ENCODE data around the gene GALNT16.

GALNT16 gene

DNA sequence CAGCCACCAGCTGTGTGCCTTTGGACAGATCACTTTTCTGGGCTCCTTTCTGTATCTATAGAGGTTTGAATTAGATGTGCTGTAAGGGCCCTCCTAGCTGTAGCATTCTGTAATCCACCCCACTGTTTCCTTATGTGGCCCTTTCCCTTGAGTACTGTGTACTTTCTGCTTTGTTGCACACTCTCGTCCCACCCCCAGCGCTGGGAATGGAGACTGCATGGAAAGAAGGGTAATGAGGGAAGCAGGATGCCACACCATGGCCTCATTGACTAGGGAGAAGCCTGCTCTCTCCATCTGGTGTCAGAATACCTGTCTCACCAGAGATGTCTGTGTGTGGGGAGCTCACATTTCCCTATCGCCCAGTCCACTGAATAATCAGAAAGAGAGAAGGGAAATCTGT lies 13.6 kb upstream of the GALNT16 start:
- H3K27me3 ChIP-seq (replicated peaks; ENCODE audit: insufficient read depth, low read length): no peaks in the 10 kb centered on the region
- H3K4me2 ChIP-seq (ENCODE audit: low read depth, low read length): no peak overlapping the region
- no peak overlapping the region for H3K4me3 ChIP-seq (ENCODE audit: low read length)
- H3K36me3 ChIP-seq (replicated peaks; ENCODE audit: insufficient read depth, low read length): no peaks in the 10 kb centered on the region
- no peak overlapping the region for H3K9ac ChIP-seq (ENCODE audit: low read length)
- no peaks in the 10 kb centered on the region for H4K20me1 ChIP-seq (ENCODE audit: insufficient read depth, low read length)
- H3K9me2 ChIP-seq (replicated peaks; ENCODE audit: insufficient read depth, low read length): no peaks in the 10 kb centered on the region
- H2AFZ ChIP-seq (ENCODE audit: low read length): no peak overlapping the region
- TF ChIP-seq, protein P1, sequence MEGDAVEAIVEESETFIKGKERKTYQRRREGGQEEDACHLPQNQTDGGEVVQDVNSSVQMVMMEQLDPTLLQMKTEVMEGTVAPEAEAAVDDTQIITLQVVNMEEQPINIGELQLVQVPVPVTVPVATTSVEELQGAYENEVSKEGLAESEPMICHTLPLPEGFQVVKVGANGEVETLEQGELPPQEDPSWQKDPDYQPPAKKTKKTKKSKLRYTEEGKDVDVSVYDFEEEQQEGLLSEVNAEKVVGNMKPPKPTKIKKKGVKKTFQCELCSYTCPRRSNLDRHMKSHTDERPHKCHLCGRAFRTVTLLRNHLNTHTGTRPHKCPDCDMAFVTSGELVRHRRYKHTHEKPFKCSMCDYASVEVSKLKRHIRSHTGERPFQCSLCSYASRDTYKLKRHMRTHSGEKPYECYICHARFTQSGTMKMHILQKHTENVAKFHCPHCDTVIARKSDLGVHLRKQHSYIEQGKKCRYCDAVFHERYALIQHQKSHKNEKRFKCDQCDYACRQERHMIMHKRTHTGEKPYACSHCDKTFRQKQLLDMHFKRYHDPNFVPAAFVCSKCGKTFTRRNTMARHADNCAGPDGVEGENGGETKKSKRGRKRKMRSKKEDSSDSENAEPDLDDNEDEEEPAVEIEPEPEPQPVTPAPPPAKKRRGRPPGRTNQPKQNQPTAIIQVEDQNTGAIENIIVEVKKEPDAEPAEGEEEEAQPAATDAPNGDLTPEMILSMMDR (IDR thresholded peaks at IDR 0.05; ENCODE audit: low read length): no peak
- no peak for TF ChIP-seq EZH2 (optimal IDR thresholded peaks at IDR 0.05; ENCODE audit: low read depth, low read length)
- no peaks in the 10 kb centered on the region for H3K79me2 ChIP-seq (ENCODE audit: low read length)
- H3K27ac ChIP-seq (ENCODE audit: low read length): no peak overlapping the region
- H3K4me1 ChIP-seq (ENCODE audit: low read length): no peaks in the 10 kb centered on the region
- H3F3A ChIP-seq (ENCODE audit: insufficient read depth, low read length): no peaks in the 10 kb centered on the region
- no peaks in the 10 kb centered on the region for H3K9me3 ChIP-seq (replicated peaks; ENCODE audit: insufficient read depth, low read length)
- DNase-seq: no peak

DNA sequence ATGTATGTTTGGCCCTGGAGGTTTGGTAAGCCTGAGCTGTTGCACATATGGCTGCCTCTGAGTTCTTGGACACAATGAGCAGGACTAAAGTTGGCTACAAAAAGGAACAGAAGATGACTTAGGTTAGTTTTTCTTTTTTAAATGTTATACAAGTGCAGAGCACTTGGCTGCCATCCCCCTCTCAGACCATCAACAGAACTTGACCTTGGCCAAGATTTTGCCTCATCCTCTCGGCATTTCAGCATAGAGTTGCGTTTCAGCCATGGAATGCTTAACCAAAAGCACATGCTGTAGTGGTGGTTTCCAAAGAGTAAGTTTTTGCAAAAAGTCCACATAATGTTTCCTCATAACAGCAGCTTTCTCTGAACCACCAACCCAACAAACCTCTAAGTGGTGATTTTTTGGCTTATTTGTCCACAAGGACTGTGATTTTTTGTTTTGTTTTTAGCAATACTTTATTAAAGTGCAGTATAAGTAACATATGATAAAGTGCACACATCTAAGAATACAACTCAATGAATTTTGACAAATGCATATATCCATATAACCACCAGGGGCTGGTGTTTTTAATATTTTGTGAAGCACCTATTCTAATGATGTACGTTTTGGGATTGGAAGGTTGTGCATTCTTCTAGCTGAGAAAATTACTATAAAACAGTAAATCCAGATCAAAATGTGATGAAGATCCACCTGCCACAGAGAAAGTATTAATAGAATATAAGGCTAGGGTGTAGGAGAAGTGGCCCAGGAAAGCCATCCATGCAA lies 12.1 kb upstream of the GALNT16 start:
- H2AFZ ChIP-seq (ENCODE audit: low read length): no peak overlapping the region
- H3K79me2 ChIP-seq (ENCODE audit: low read length): no peaks in the 10 kb centered on the region
- no peaks in the 10 kb centered on the region for H3K9me3 ChIP-seq (replicated peaks; ENCODE audit: insufficient read depth, low read length)
- no peaks in the 10 kb centered on the region for H3F3A ChIP-seq (ENCODE audit: insufficient read depth, low read length)
- no peak overlapping the region for H3K4me3 ChIP-seq (ENCODE audit: low read length)
- no peak overlapping the region for H3K27ac ChIP-seq (ENCODE audit: low read length)
- no peaks in the 10 kb centered on the region for H3K9me2 ChIP-seq (replicated peaks; ENCODE audit: insufficient read depth, low read length)
- TF ChIP-seq, protein P1 (IDR thresholded peaks at IDR 0.05; ENCODE audit: low read length): no peak; the same call in 1 of the 2 replicates
- no peak for TF ChIP-seq EZH2phosphoT487 (IDR thresholded peaks at IDR 0.05; ENCODE audit: low read length)
- H3K4me1 ChIP-seq (ENCODE audit: low read length): no peaks in the 10 kb centered on the region
- H4K20me1 ChIP-seq (ENCODE audit: insufficient read depth, low read length): no peaks in the 10 kb centered on the region
- no peak overlapping the region for H3K4me2 ChIP-seq (ENCODE audit: low read depth, low read length)
- H3K36me3 ChIP-seq (replicated peaks; ENCODE audit: insufficient read depth, low read length): no peaks in the 10 kb centered on the region
- no peak overlapping the region for H3K9ac ChIP-seq (ENCODE audit: low read length)
- no peaks in the 10 kb centered on the region for H3K27me3 ChIP-seq (replicated peaks; ENCODE audit: insufficient read depth, low read length)
- no peak for DNase-seq

DNA sequence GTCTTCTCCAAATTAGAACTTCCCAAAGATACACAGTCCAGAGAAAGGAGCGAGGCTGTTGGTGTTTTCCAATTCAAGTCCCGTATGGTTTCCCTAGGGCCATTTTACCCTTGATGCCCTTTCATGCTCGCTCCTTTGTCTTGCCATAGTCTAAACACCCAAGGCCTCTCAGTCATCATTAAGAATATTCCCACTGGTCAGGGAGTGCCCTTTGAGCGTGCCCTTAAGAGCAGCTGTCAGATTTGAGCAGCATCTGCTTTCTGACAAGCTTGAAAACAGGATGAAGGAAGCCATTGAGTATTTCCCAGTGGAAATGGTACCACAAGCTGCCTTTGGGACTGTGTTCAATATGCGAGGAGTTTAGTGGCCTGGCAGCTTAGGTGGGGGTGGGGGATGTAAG lies 10.4 kb upstream of the GALNT16 start:
- Histone ChIP-seq H3K4me1 (ENCODE audit: low read length) (no peaks in the 10 kb centered on the region), H4K20me1 (ENCODE audit: insufficient read depth, low read length) (no peaks in the 10 kb centered on the region), H2AFZ (ENCODE audit: low read length) (no peak overlapping the region), H3K9me3 (replicated peaks; ENCODE audit: insufficient read depth, low read length) (no peaks in the 10 kb centered on the region), H3K27ac (ENCODE audit: low read length) (no peak overlapping the region), H3F3A (ENCODE audit: insufficient read depth, low read length) (no peaks in the 10 kb centered on the region), H3K9me2 (replicated peaks; ENCODE audit: insufficient read depth, low read length) (no peaks in the 10 kb centered on the region), H3K9ac (ENCODE audit: low read length) (no peak overlapping the region), H3K4me2 (ENCODE audit: low read depth, low read length) (no peak overlapping the region), H3K27me3 (replicated peaks; ENCODE audit: insufficient read depth, low read length) (no peaks in the 10 kb centered on the region), H3K4me3 (ENCODE audit: low read length) (no peak overlapping the region), H3K36me3 (replicated peaks; ENCODE audit: insufficient read depth, low read length) (no peaks in the 10 kb centered on the region), H3K79me2 (ENCODE audit: low read length) (no peaks in the 10 kb centered on the region)
- TF ChIP-seq EZH2phosphoT487 (IDR thresholded peaks at IDR 0.05; ENCODE audit: low read length): no peak
- no peak for TF ChIP-seq EZH2 (optimal IDR thresholded peaks at IDR 0.05; ENCODE audit: low read depth, low read length)
- DNase-seq: no peak

DNA sequence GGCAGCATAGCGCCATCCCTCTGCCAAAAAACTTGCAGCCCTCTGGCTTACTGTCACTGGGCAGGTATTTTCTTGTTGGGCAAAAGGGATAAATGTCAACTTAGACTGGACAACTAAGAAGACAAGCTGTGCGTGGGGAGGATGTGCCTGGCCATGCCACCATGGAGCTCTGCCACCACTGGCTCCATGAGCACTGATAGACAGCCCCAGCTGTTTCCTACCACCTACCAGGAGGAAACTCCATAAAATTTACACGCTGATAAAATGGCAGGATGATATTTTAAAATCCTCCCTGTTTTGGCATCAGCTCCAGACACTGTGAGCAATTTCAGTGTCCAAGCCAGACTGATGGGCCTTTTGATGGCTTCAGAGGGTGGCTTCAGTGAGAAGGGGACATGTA lies 7.1 kb upstream of the GALNT16 start:
- Histone ChIP-seq H3F3A (ENCODE audit: insufficient read depth, low read length) (no peaks in the 10 kb centered on the region), H2AFZ (ENCODE audit: low read length) (no peak overlapping the region), H3K9me3 (replicated peaks; ENCODE audit: insufficient read depth, low read length) (no peaks in the 10 kb centered on the region), H3K4me3 (ENCODE audit: low read length) (no peak overlapping the region), H3K27ac (ENCODE audit: low read length) (no peak overlapping the region), H3K79me2 (ENCODE audit: low read length) (no peaks in the 10 kb centered on the region), H3K9me2 (replicated peaks; ENCODE audit: insufficient read depth, low read length) (no peaks in the 10 kb centered on the region), H3K27me3 (replicated peaks; ENCODE audit: insufficient read depth, low read length) (no peaks in the 10 kb centered on the region), H3K36me3 (replicated peaks; ENCODE audit: insufficient read depth, low read length) (no peaks in the 10 kb centered on the region), H3K9ac (ENCODE audit: low read length) (no peak overlapping the region), H3K4me2 (ENCODE audit: low read depth, low read length) (no peak overlapping the region), H4K20me1 (ENCODE audit: insufficient read depth, low read length) (no peaks in the 10 kb centered on the region), H3K4me1 (ENCODE audit: low read length) (no peaks in the 10 kb centered on the region)
- no peak for DNase-seq
- TF ChIP-seq EZH2 (optimal IDR thresholded peaks at IDR 0.05; ENCODE audit: low read depth, low read length): no peak
- TF ChIP-seq, protein P1 (IDR thresholded peaks at IDR 0.05; ENCODE audit: low read length): no peak
- TF ChIP-seq EZH2phosphoT487 (IDR thresholded peaks at IDR 0.05; ENCODE audit: low read length): no peak

All from MM.1S (cell line).